C4-2B (cell line): ENCODE measurements around the gene SALL1.

Experiments used
- H3K27ac ChIP-seq: fragments of 450-650 bp; 2 replicates; pipeline ENCODE4 v1.5.1; 2017
- ZFX ChIP-seq: fragments of 450-650 bp; IDR thresholded peaks from 2 replicates; pipeline ENCODE4 v1.6.1; 2017
- TF ChIP-seq, protein P1 (sequence below): fragments of 450-650 bp; conservative IDR thresholded peaks from 2 replicates; pipeline ENCODE4 v1.5.1; 2017; ENCODE audit warnings: mild to moderate bottlenecking

Gene SALL1

DNA sequence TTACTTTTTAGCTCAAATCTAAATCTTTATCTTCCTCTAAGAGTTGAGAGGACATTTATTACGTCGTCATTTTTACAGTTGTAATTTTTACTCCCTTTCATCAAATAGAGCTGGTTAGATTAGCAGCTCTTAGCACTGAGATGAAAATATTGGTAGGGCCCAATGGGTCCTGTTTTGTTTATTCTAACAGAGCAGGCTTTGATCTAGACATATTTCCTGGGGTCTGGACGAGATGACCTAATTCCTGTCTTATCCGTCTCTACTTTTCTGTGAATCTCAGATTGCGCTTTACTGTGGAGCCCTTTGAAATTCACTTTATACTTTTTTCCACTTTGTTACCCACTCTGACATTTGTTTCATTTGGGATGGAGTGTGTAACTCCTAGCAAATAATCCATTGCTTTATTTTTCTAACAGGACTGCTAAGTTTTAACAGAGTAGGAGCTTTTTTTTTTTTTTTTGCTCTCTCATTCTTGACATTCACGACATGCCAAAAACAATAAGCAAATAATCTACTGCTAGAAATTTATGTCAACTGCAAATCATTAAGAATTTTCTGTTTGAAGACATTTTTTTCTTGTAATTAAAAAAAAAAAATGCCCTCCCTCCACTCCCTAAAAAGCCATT is 18.5 kb downstream of the SALL1 start:
- TF ChIP-seq, protein P1, sequence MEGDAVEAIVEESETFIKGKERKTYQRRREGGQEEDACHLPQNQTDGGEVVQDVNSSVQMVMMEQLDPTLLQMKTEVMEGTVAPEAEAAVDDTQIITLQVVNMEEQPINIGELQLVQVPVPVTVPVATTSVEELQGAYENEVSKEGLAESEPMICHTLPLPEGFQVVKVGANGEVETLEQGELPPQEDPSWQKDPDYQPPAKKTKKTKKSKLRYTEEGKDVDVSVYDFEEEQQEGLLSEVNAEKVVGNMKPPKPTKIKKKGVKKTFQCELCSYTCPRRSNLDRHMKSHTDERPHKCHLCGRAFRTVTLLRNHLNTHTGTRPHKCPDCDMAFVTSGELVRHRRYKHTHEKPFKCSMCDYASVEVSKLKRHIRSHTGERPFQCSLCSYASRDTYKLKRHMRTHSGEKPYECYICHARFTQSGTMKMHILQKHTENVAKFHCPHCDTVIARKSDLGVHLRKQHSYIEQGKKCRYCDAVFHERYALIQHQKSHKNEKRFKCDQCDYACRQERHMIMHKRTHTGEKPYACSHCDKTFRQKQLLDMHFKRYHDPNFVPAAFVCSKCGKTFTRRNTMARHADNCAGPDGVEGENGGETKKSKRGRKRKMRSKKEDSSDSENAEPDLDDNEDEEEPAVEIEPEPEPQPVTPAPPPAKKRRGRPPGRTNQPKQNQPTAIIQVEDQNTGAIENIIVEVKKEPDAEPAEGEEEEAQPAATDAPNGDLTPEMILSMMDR, result no peak
- TF ChIP-seq ZFX, result no peak
- no peak overlapping the region for H3K27ac ChIP-seq

DNA sequence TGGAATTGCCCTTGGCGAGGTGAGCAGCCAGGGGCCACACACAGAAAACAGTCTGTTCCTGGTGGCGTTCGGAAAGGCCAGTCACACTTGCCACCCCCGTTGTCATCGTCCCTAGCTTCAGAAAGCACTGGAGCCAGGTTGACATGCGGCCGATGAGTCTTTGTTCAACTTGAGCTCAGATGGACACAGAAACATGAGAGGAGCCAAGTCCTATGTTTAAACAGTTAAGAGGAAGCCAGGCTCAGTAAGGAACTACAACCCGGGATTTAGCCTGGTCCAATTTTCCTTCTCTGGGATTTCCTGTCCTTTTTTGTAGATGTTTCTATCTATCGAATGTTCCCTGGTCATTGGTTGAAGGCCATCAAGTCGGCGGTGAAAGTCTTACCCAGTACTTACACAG is 19.5 kb downstream of the SALL1 start:
- TF ChIP-seq, protein P1, result no peak
- TF ChIP-seq ZFX, result no peak

DNA sequence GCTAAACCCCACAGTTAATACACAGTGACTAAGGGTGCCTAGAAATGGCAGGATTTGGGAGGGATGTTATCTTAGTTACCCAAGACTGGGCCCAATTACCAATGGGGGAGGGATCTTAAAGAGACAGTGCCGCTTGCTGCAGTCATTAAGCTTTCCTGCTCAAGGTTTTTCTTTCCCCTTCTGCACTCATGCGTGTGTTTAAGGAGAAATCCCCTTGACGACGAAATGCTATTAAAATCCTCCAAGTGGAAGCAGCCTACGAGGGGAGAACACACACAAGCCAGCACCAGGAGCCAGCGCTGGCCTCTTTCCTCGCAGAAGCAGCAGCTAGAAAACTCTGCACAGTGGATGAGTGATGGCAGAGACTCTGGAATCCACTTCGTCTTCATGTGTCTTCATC is 22.0 kb downstream of the SALL1 start:
- no peak for TF ChIP-seq ZFX
- TF ChIP-seq, protein P1, result no peak

More for the DNA sequence above, 19.5 kb downstream of the SALL1 start:
- H3K27ac ChIP-seq, result no peak overlapping the region

DNA sequence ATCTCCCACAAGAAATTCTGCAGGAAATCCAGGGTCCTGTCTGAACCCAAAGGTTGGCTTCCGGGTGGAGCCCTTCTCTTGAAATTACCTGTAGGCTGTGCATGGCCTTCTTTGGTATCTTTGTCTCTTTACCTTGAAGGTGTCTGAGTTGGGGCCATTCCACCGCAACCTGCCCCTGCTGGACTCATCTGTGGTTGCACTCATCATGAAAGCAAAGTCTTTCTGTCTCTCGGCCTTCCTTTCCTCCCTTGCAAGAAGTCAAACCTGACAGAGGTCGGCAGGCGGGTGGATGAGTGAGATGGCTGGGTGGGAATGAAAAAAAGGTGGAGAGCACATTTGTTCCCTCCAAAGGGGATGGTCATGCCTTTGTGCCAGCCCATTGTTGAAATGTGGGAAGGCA is 25.1 kb downstream of the SALL1 start:
- TF ChIP-seq, protein P1, result no peak
- no peak for TF ChIP-seq ZFX

More for the DNA sequence above, 22.0 kb downstream of the SALL1 start:
- no peak overlapping the region for H3K27ac ChIP-seq

DNA sequence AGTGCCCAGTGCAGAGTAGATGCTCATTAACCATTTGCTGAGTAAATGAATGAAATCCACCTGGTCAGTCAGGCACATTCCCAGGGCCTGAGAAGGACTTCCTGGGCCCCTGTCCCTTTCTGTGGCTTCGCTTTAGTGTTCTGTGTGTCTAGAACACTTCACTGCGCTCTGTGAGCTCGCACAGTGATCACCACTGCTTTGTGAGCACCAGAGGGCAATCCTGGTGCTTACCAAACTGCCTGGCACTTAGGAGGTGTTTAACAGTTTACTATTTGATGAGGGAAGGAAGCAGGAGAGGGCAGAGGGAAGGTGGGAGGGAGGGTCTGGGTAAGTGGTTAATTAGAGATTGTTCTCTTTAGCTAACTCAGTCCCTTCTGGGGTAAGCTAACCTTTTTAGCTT is 26.2 kb downstream of the SALL1 start:
- TF ChIP-seq, protein P1, result no peak
- no peak for TF ChIP-seq ZFX
- no peak overlapping the region for H3K27ac ChIP-seq

More for the DNA sequence above, 25.1 kb downstream of the SALL1 start:
- H3K27ac ChIP-seq, result no peak overlapping the region

DNA sequence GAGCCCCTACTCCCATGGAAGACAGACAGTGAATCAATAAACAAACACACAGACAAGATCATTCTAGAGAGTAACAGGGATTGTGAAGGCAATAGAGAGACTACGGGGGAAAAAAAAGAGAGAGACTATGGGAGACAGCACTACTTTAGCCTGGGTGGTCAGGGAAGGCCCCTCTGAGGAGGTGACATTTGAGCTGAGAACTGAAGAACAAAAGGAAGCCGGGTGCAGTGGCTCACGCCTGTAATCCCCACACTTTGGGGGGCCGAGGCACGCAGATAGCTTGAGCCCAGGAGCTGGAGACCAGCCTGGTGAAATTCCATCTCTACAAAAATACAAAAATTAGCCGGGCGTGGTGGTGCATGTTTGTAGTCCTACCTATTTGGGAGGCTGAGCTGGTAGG is 29.2 kb downstream of the SALL1 start:
- H3K27ac ChIP-seq, result no peak overlapping the region
- no peak for TF ChIP-seq ZFX
- TF ChIP-seq, protein P1, result no peak

DNA sequence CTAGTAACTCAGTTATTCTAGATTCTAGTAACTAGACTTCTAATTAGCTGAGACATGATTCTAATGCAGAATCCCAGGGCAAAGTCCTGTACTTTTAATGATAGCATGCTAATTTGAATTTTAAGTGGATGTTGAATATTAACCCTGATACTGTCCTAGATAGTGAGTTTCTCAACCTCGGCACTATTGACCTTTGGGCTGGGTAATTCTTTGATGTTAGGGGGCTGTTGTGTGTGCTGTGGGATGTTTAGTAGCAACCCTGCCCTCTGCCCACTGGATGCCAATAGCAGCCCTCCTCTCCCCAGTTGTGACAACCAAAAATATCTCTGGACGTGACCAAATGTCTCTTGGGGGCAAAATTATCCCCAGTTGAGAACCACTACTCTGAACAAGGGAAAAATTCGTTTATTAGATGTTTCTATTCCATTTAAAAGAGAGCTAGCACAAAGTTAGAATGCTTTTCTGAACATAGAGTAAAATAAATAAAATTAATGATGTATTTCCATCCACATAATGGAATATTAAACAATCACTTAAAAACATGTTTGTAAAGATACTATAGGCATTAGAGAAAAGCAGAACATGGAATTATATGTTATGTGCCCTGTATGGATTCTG is 30.2 kb downstream of the SALL1 start:
- no peak overlapping the region for H3K27ac ChIP-seq
- no peak for TF ChIP-seq ZFX
- TF ChIP-seq, protein P1, result no peak
